Esophagus (tissue), 2 donors: ENCODE measurements around the gene LKAAEAR1. TPM values are rescaled to one million over a fixed set of nuclear protein-coding genes. Genes with fewer than 3 reads are reported as not detected.
A peak's percentile ranks its signal among the peaks of the same experiment; 100 is the strongest.
"Not testable (repeated sequence)": the region's sequence is repeated elsewhere in the genome, so short reads cannot be mapped to it uniquely, and the experiment has no call there.

Experiments used
- H3K27ac ChIP-seq, 2 donors: one replicate each; pipeline ENCODE4 v1.5.1; 2013; ENCODE audit warnings: low read depth in 2 of 2, mild to moderate bottlenecking in 2 of 2, inconsistent platforms in 1 of 2, low read length in 1 of 2, moderate library complexity in 1 of 2
- H3K27me3 ChIP-seq, 2 donors: one replicate each; pipeline ENCODE4 v1.6.1; 2013; ENCODE audit warnings: low read length in 2 of 2, control low read depth in 1 of 2, mild to moderate bottlenecking in 1 of 2; ENCODE audit not compliant: insufficient read depth in 2 of 2, control insufficient read depth in 1 of 2
- H3K36me3 ChIP-seq, 2 donors: one replicate each; pipeline ENCODE4 v1.6.1; 2013; ENCODE audit warnings: low read length in 1 of 2; ENCODE audit not compliant: control insufficient read depth in 2 of 2, insufficient read depth in 2 of 2
- H3K4me1 ChIP-seq, 2 donors: one replicate each; pipeline ENCODE4 v1.6.1; 2013; ENCODE audit warnings: low read length in 1 of 2; ENCODE audit not compliant: control insufficient read depth in 2 of 2, insufficient read depth in 2 of 2
- H3K4me3 ChIP-seq, 2 donors: one replicate each; pipeline ENCODE4 v1.5.1; 2013; ENCODE audit warnings: low read length in 2 of 2, mild to moderate bottlenecking in 2 of 2, low read depth in 1 of 2, moderate library complexity in 1 of 2
- H3K9me3 ChIP-seq, 2 donors: one replicate each; pipeline ENCODE4 v1.6.1; 2013; ENCODE audit warnings: mild to moderate bottlenecking in 2 of 2, low read depth in 1 of 2, low read length in 1 of 2, moderate library complexity in 1 of 2; ENCODE audit not compliant: control insufficient read depth in 2 of 2, insufficient read depth in 1 of 2
- WGBS, 2 donors: extraction: QIAGEN DNeasy Blood & Tissue Kit; methylation state at CpG; one replicate each; pipeline ENCODE4 v1.1.7; 2013; 5-methylcytosine and 5-hydroxymethylcytosine counted together
- polyA plus RNA-seq, 2 donors: library from polyadenylated mRNA; stranded (reverse); fragments of 200-250 nt; gene quantifications; one replicate each; pipeline ENCODE4 v1.2.3, GENCODE V29; 2013
- donor health status: healthy with polysubstance abuse.
- donor health status: Bipolar disorder and iron deficiency.

LKAAEAR1 gene
- under 1 TPM in 1 of 2 donors, not detected in 1; 0.09 TPM for polyA plus RNA-seq

GRCh38 chr20:64083804-64084684, at the start of gene LKAAEAR1:
Gene LKAAEAR1 (minus strand): TSS chr20:64084398. CDS start chr20:64084219, 179 bp downstream.
- WGBS, 2 donors = 3 to 5% methylated on average over 49 to 86 of the region's 86 CpGs
- peaks cover 0 to 3% of the 10 kb centered on the region in 2 donors for H3K9me3 ChIP-seq
- H3K36me3 ChIP-seq = no peaks in the 10 kb centered on the region
- H3K4me3 ChIP-seq = peak within 1 kb of the TSS; percentile 40 to 44
- peaks cover 1 to 13% of the 10 kb centered on the region in 2 donors for H3K4me1 ChIP-seq
- no peak within 1 kb of the TSS for H3K27ac ChIP-seq
- H3K27me3 ChIP-seq = no peaks in the 10 kb centered on the region

GRCh38 chr20:64131406-64131805, 47.2 kb upstream of the LKAAEAR1 start:
- H3K36me3 ChIP-seq = no peaks in the 10 kb centered on the region
- H3K27me3 ChIP-seq = no peaks in the 10 kb centered on the region
- no peak overlapping the region for H3K4me3 ChIP-seq
- no peaks in the 10 kb centered on the region for H3K4me1 ChIP-seq
- H3K9me3 ChIP-seq = no peaks in the 10 kb centered on the region
- H3K27ac ChIP-seq = no peak overlapping the region
- 65 to 75% methylated on average over 4 of the region's 4 CpGs for whole genome bisulfite sequencing, 2 donors

GRCh38 chr20:64130876-64131275, 46.7 kb upstream of the LKAAEAR1 start:
- H3K27me3 ChIP-seq = no peaks in the 10 kb centered on the region
- 78 to 83% methylated on average over 10 of the region's 10 CpGs for WGBS, 2 donors
- H3K4me1 ChIP-seq = no peaks in the 10 kb centered on the region
- H3K27ac ChIP-seq = no peak overlapping the region
- H3K9me3 ChIP-seq = no peaks in the 10 kb centered on the region
- no peak overlapping the region for H3K4me3 ChIP-seq
- no peaks in the 10 kb centered on the region for H3K36me3 ChIP-seq

- H3K4me3 ChIP-seq = no peak overlapping the region
- no peaks in the 10 kb centered on the region for H3K27me3 ChIP-seq
- no peaks in the 10 kb centered on the region for H3K4me1 ChIP-seq
- H3K9me3 ChIP-seq = no peaks in the 10 kb centered on the region
- no peaks in the 10 kb centered on the region for H3K36me3 ChIP-seq
- H3K27ac ChIP-seq = no peak overlapping the region
- 67 to 73% methylated on average over 5 of the region's 5 CpGs for WGBS, 2 donors
Measured at GRCh38 chr20:64130271-64130670, 46.1 kb upstream of the LKAAEAR1 start.

- H3K9me3 ChIP-seq = no peaks in the 10 kb centered on the region
- 81 to 83% methylated on average over 11 of the region's 11 CpGs for WGBS, 2 donors
- no peaks in the 10 kb centered on the region for H3K27me3 ChIP-seq
- H3K4me3 ChIP-seq = no peak overlapping the region
- no peak overlapping the region for H3K27ac ChIP-seq
- H3K36me3 ChIP-seq = no peaks in the 10 kb centered on the region
- H3K4me1 ChIP-seq = no peaks in the 10 kb centered on the region
Measured at GRCh38 chr20:64129146-64129782, 45.1 kb upstream of the LKAAEAR1 start.

GRCh38 chr20:64123517-64123916, 39.3 kb upstream of the LKAAEAR1 start:
- not testable (repeated sequence) for H3K27me3 ChIP-seq, H3K36me3 ChIP-seq, H3K4me1 ChIP-seq, H3K27ac ChIP-seq, H3K9me3 ChIP-seq, H3K4me3 ChIP-seq
- 84 to 85% methylated on average over 11 of the region's 11 CpGs for WGBS, 2 donors

GRCh38 chr20:64122927-64123326, 38.7 kb upstream of the LKAAEAR1 start:
- WGBS, 2 donors = 82% methylated on average over 11 of the region's 11 CpGs
- H3K4me1 ChIP-seq, H3K27ac ChIP-seq, H3K9me3 ChIP-seq, H3K36me3 ChIP-seq, H3K27me3 ChIP-seq, H3K4me3 ChIP-seq: not testable (repeated sequence)

GRCh38 chr20:64121586-64121985, 37.4 kb upstream of the LKAAEAR1 start:
- H3K9me3 ChIP-seq = no peaks in the 10 kb centered on the region
- no peaks in the 10 kb centered on the region for H3K4me1 ChIP-seq
- H3K27ac ChIP-seq = no peak overlapping the region
- no peak overlapping the region for H3K4me3 ChIP-seq
- WGBS, 2 donors = 74 to 80% methylated on average over 12 of the region's 12 CpGs
- no peaks in the 10 kb centered on the region for H3K36me3 ChIP-seq
- H3K27me3 ChIP-seq = no peaks in the 10 kb centered on the region

- Histone ChIP-seq H3K27ac (no peak overlapping the region), H3K9me3 (no peaks in the 10 kb centered on the region), H3K36me3 (no peaks in the 10 kb centered on the region), H3K27me3 (no peaks in the 10 kb centered on the region), H3K4me3 (no peak overlapping the region), H3K4me1 (no peaks in the 10 kb centered on the region)
- WGBS, 2 donors = 60 to 64% methylated on average over 14 of the region's 14 CpGs
Measured at GRCh38 chr20:64119681-64120341, 35.6 kb upstream of the LKAAEAR1 start.
